Tibial nerve (tissue), 4 donors: Measurements from ENCODE around the gene INCA1. TPM values are rescaled to one million over a fixed set of nuclear protein-coding genes. Genes with fewer than 3 reads are reported as not detected.
A peak's percentile ranks its signal among the peaks of the same experiment; 100 is the strongest.

Source experiments
- DNase-seq, 2 donors: peaks; one replicate each; pipeline ENCODE4 v3.0.0-alpha.2; 2019; ENCODE audit warnings: low spot score in 2 of 2
- H3K27ac ChIP-seq, 4 donors: fragments of 200-600 bp; sonication (generic) in 3 of 4; one replicate each; pipeline ENCODE4 v1.5.1; 2017 to 2019; ENCODE audit warnings: mild to moderate bottlenecking in 1 of 4
- H3K27me3 ChIP-seq, 2 donors: fragments of 200-600 bp; sonication (generic) in 1 of 2; one replicate each; pipeline versions ENCODE4 v1.5.1 to v1.6.0; 2017 to 2019
- H3K36me3 ChIP-seq, 3 donors: fragments of 200-600 bp; sonication (generic); one replicate each; pipeline ENCODE4 v1.5.1; 2018 to 2019
- H3K4me1 ChIP-seq, 4 donors: fragments of 200-600 bp; sonication (generic) in 3 of 4; one replicate each; pipeline ENCODE4 v1.5.1; 2017 to 2019
- H3K4me3 ChIP-seq, 4 donors: fragments of 200-600 bp; sonication (generic) in 3 of 4; one replicate each; pipeline ENCODE4 v1.5.1; 2017 to 2019; ENCODE audit warnings: mild to moderate bottlenecking in 1 of 4, moderate library complexity in 1 of 4
- H3K9me3 ChIP-seq, 4 donors: fragments of 200-600 bp; sonication (generic) in 3 of 4; one replicate each; pipeline ENCODE4 v1.5.1; 2017 to 2019
- CTCF ChIP-seq, 5 experiments: fragments of 200-600 bp in 3 of 5; fragments of 450-650 bp in 2 of 5; sonication (generic) in 3 of 5; IDR thresholded peaks; one replicate each; pipeline ENCODE4 v1.5.1; 2016 to 2019; ENCODE audit warnings: antibody characterized with exemption in 5 of 5, mild to moderate bottlenecking in 3 of 5, moderate library complexity in 2 of 5
- EP300 ChIP-seq, 2 donors: sonication (generic); formaldehyde crosslinking; IDR thresholded peaks; one replicate each; pipeline ENCODE4 v1.6.1; 2017; ENCODE audit warnings: antibody characterized with exemption in 2 of 2, mild to moderate bottlenecking in 1 of 2
- POLR2A ChIP-seq, 2 donors: fragments of 450-650 bp; IDR thresholded peaks; one replicate each; pipeline ENCODE4 v1.6.1; 2017; ENCODE audit warnings: antibody characterized with exemption in 2 of 2, mild to moderate bottlenecking in 2 of 2, moderate library complexity in 2 of 2
- WGBS, 2 donors: methylation state at CpG; one replicate each; pipeline ENCODE4 v1.1.5; 2018; 5-methylcytosine and 5-hydroxymethylcytosine counted together
- total RNA-seq, 4 donors: library from RNA; depleted of rRNA; stranded (reverse); fragments of >200 nt; gene quantifications; one replicate each; pipeline ENCODE4 v1.1.0, GENCODE V29; 2016

Gene INCA1
- total RNA-seq, 4 donors from 2014 or later: 1.2 to 1.8 (median 1.7) TPM

DNA sequence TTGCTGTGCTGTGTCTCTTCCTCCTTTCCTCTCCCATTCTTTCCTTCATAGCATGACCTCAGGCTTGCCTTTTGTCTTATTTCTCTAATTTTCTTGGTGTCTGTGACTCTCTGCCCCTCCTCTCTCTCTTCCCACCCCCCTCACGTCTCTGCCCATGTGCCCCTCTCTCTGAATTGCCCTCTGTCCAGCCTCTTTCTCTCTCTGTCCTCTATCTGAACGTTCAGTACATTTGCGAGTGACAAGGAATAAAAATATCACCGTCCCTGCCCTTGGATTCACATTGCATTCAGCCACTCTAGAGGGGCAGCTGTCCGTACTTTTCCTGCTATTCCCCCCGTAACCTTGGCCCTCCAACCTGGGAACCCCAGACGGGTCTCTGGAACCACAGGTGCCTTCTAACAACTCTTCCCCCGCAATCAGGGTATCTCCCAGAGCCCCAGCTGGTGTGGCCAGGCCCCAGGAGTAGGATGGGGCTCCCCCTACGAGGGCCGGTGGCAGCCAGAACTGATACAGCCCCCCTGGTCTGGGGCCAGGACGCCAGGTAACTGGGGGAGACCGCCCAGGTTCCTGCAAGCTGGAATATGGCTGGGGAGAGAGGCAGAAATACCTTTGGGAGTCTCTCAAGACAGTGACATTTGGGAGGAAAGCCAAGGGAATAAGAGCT lies 2.2 kb upstream of the INCA1 start:
- H3K36me3 ChIP-seq: peaks cover 0 to 39% (median 26%) of the 10 kb centered on the region in 3 donors

DNA sequence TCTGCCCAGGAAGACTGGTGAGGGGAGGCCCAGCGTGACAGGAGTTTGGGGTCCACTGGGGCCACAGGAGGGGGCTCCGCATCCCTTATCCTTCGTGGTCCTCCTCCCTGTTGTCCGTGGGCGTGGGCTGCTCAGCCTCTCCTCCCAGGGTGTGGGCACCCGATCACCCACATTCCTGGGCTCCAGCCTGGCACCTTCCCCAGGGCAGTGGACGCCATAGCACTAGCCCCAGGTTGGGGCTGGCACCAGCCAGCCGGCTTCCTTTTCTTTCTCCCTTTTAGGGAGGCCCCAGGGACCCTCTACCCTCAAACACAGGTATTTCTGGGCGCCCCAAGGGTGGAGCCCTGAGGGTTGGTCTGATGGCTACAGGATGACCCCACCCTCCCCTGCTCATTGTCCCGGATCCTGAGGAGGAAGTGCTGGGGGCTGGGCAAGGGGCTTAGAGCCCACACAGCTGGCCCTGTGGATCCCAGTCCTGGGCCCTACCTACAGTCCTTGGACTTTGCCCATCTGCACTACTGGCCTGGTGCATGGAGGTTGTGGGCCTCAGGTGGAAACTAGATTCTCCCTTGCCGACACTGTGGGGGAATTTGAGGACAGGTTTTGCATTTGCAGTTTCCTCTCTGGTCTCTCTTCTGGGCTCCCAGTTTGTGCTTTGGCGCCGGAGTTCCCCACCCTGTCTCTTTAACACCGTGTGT lies 1.6 kb upstream of the INCA1 start:
- peaks cover 0 to 32% (median 19%) of the 10 kb centered on the region in 3 donors for H3K36me3 ChIP-seq
- TF ChIP-seq POLR2A (IDR thresholded peaks at IDR 0.05): no peak
- TF ChIP-seq EP300 (IDR thresholded peaks at IDR 0.05): no peak
- TF ChIP-seq CTCF (IDR thresholded peaks at IDR 0.05): no peak
- peaks cover 0 to 37% (median 22%) of the 10 kb centered on the region in 4 donors for H3K4me1 ChIP-seq
- H3K27me3 ChIP-seq: no peaks in the 10 kb centered on the region
- peak overlapping the region in 3 of 4 donors; percentile 91 to 96 (median 95) for H3K27ac ChIP-seq
- H3K9me3 ChIP-seq: no peaks in the 10 kb centered on the region
- DNase-seq: no peak
- 14 to 16% methylated on average over 11 to 12 of the region's 14 CpGs for WGBS, 2 donors
- peak overlapping the region; percentile 69 to 96 (median 88) for H3K4me3 ChIP-seq

More for the DNA sequence above, 2.2 kb upstream of the INCA1 start:
- Histone ChIP-seq H3K4me3 (peak overlapping the region in 3 of 4 donors; percentile 69 to 96 (median 86)), H3K27me3 (no peaks in the 10 kb centered on the region), H3K9me3 (no peaks in the 10 kb centered on the region), H3K4me1 (peaks cover 0 to 37% (median 22%) of the 10 kb centered on the region in 4 donors), H3K27ac (peak overlapping the region in 3 of 4 donors; percentile 91 to 96 (median 95))
- TF ChIP-seq CTCF (IDR thresholded peaks at IDR 0.05) (no peak), EP300 (IDR thresholded peaks at IDR 0.05) (no peak), POLR2A (IDR thresholded peaks at IDR 0.05) (no peak)
- DNase-seq: no peak
- WGBS, 2 donors: 63 to 68% methylated on average over 12 of the region's 12 CpGs

DNA sequence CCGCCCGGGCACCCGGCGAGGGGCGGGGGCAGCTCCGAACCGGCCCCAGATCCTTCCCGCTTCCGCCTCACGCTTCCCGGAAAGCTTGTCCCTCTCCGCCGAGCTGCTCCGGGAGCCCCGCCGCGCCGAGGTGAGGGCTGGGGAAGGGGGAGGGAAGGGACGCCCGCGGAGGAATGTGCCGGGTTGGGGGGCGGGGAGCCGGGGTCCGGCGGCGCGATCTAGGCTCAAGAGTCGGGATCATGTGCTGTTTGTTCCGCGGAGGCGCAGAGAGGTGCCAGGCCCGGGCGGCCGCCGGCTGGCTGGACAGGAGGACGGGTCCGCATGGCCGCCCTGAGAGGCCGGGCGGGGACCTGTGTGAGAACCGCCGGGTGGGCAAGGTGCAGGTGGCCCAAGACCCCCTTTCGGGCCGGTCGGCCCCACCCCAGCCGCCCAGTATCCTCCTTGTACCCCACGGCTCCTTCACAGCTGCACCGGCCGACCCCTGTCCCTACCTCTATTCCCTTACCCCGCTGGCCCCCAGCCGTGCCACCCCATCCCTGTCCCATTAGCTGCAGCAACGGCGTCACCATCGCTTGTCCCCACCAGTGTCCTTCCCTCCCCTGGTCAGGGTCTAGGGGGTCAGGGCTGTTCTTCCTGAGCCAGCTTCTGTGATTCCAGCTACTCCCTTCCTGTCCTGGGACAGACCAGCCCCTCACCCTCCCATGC lies 857 bp upstream of the INCA1 start:
- Histone ChIP-seq H3K27me3 (no peaks in the 10 kb centered on the region), H3K4me1 (peaks cover 0 to 37% (median 22%) of the 10 kb centered on the region in 4 donors), H3K4me3 (peak overlapping the region; percentile 69 to 96 (median 88)), H3K9me3 (no peaks in the 10 kb centered on the region), H3K27ac (peak overlapping the region; percentile 89 to 96 (median 93)), H3K36me3 (peaks cover 0 to 25% (median 18%) of the 10 kb centered on the region in 3 donors)
- no peak for TF ChIP-seq EP300 (IDR thresholded peaks at IDR 0.05)
- peak in 1 of 2 donors; percentile 49 for TF ChIP-seq POLR2A (IDR thresholded peaks at IDR 0.05)
- no peak for DNase-seq
- WGBS, 2 donors: 1% methylated on average over 53 to 55 of the region's 55 CpGs

DNA sequence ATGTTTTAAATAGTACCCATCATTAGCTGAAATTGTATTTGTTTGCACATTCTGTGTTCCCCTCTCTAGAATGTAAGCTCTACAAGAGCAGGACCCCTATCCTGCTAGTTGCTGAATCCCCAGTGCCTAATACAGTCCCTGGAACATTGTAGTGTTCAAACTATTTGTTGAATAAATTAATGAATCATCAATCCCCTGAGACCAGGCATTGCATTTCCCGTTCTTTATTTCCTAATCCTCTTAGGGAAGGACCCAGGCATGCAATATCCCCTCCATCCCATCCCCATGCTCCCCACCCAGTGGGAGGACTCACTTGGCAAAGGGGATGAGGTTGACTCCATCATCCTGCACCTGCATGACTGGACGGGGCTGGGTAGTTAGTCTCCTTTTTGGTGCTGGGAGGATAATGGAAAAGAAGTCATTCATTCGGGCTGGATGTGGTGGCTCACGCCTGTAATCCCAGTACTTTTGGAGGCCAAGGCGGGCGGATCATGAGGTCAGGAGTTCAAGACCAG lies 3.2 kb downstream of the INCA1 start:
- TF ChIP-seq EP300 (IDR thresholded peaks at IDR 0.05) (no peak), POLR2A (IDR thresholded peaks at IDR 0.05) (no peak), CTCF (IDR thresholded peaks at IDR 0.05) (no peak)
- Histone ChIP-seq H3K36me3 (no peaks in the 10 kb centered on the region), H3K27me3 (no peaks in the 10 kb centered on the region), H3K9me3 (no peaks in the 10 kb centered on the region), H3K4me3 (no peak overlapping the region), H3K4me1 (peaks cover 0 to 21% (median 12%) of the 10 kb centered on the region in 4 donors), H3K27ac (no peak overlapping the region)
- DNase-seq: no peak
- 83 to 84% methylated on average over 6 of the region's 6 CpGs for WGBS, 2 donors

- WGBS, 2 donors: 1 to 2% methylated on average over 12 to 30 of the region's 30 CpGs
- H3K4me1 ChIP-seq: peaks cover 0 to 30% (median 21%) of the 10 kb centered on the region in 4 donors
- peak overlapping the region; percentile 91 to 99 (median 95) for H3K27ac ChIP-seq
- H3K36me3 ChIP-seq: peaks cover 0 to 27% (median 0%) of the 10 kb centered on the region in 3 donors
- H3K27me3 ChIP-seq: no peaks in the 10 kb centered on the region
- DNase-seq: no peak
- no peaks in the 10 kb centered on the region for H3K9me3 ChIP-seq
- peak overlapping the region; percentile 76 to 98 (median 91) for H3K4me3 ChIP-seq
- TF ChIP-seq EP300 (IDR thresholded peaks at IDR 0.05) (peak in 1 of 2 donors; percentile 3), POLR2A (IDR thresholded peaks at IDR 0.05) (no peak), CTCF (IDR thresholded peaks at IDR 0.05) (no peak)
Measured at GRCh38 chr17:4987767-4988567, 9.4 kb downstream of the INCA1 start.
